H4 (cell line): ENCODE data around the gene RC3H2. TPM values are rescaled to one million over a fixed set of nuclear protein-coding genes. Genes with fewer than 3 reads are reported as not detected.
"Not testable (repeated sequence)": the region's sequence is repeated elsewhere in the genome, so short reads cannot be mapped to it uniquely, and the experiment has no call there.

Source experiments
- DNase-seq: peaks from one replicate; pipeline ENCODE4 v3.0.0-alpha.2; 2015; ENCODE audit warnings: low spot score
- total RNA-seq: library from RNA; depleted of rRNA; stranded (reverse); fragments of >200 nt; shearing (Covaris generic); gene quantifications from 2 replicates; pipeline ENCODE4 v1.2.3, GENCODE V29; 2014

Gene RC3H2
- total RNA-seq, 1 experiment from 2014 or later = 28.7 TPM

- DNase-seq = no peak
Measured at GRCh38 chr9:122846371-122846940, 58.7 kb downstream of the RC3H2 start.

DNA sequence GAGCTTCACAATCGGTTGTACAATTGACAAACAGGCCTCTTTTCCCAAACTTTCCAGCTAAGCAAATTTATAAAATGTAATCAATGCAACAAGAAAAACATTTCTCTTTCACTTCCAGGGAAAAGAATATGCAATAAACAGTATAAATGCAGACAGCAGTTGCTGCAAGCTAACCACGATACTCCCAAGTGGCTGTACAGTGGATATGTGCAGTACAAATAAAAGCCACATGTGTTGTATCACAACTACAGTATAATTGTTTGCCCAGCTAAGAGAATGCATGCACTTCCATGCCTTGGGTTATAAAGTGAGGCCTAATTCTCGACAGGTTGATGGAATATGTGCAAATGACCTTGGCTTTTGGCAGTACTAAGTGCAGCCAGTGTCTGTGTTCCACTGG lies 60.0 kb downstream of the RC3H2 start:
- DNase-seq = no peak

GRCh38 chr9:122844137-122844536 lies 61.0 kb downstream of the RC3H2 start:
- DNase-seq = no peak

DNA sequence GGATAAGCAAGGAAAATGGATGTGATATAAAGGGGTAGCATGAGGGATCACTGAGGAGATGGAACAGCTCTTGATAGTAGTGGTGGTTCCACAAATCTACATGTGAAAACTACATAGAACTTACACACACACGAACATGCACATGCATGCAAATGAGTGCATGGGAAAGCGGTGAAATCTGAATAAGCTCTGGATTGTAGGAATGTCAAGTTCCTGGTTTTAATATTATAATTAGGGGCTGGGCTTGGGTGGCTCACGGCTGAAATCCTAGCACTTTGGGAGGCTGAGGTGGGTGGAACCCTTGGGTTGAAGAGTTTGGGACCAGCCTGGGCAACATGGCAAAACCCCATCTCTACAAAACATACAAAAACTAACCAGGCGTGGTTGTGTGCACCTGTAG lies 63.7 kb downstream of the RC3H2 start:
- no peak for DNase-seq

DNA sequence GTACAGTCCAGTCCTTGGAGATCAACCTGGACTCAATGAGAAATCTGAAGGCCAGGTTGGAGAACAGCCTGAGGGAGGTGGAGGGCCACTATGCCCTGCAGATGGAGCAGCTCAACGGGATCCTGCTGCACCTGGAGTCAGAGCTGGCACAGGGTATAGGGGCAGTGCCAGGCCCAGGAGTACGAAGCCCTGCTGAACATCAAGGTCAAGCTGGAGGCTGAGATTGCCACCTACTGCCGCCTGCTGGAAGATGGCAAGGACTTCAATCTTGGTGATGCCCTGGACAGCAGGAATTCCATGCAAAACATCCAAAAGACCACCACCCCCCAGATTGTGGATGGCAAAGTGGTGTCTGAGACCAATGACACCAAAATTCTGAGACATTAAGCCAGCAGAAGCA lies 66.7 kb downstream of the RC3H2 start:
- DNase-seq = not testable (repeated sequence)

- no peak for DNase-seq
Measured at GRCh38 chr9:122837266-122837850, 67.8 kb downstream of the RC3H2 start.

- no peak for DNase-seq
Measured at GRCh38 chr9:122835313-122835731, 69.8 kb downstream of the RC3H2 start.

DNA sequence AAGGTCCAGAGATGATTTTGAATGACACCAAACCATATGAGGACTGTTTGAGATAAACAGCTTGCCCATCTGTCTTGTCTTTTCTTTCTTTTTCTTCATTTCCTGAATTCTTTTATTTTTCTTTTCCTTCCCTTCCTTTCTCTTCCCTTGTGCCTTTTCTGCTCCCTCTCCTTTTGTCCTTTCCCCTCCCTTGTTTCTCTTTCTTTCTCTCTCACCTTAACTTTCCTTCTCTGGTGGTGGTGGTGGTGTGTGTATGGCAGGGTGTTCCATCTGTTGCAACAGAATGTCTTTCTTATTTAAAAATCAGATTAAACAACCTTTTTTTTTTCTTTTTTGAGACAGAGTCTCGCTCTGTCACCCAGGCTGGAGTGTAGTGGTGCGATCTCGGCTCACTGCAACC lies 73.0 kb downstream of the RC3H2 start:
- DNase-seq = no peak

GRCh38 chr9:122828965-122829284 lies 76.2 kb downstream of the RC3H2 start:
- DNase-seq = not testable (repeated sequence)

GRCh38 chr9:122827761-122828093 lies 77.4 kb downstream of the RC3H2 start:
- DNase-seq = no peak

GRCh38 chr9:122822938-122823337 lies 82.2 kb downstream of the RC3H2 start:
- no peak for DNase-seq

DNA sequence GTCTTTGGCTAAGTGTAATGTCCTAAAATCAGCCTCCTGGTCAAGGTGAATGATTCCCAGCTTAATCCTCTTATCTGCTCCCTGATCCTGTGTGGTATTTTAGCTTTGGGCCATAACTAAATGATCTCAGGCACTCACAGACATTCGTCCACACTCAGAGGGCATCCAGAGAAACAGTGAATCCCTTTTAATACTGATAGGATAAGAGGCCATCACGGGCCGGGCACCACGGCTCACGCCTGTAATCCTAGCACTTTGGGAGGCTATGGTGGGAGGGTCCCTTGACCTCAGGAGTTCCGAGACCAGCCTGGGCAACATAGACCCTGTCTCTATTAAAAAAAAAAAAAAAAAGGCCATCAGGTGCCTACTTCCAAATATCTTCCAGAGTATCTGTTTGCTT lies 83.1 kb downstream of the RC3H2 start:
- DNase-seq = no peak

- DNase-seq = no peak
Measured at GRCh38 chr9:122821278-122821943, 83.7 kb downstream of the RC3H2 start.

GRCh38 chr9:122820490-122820845 lies 84.7 kb downstream of the RC3H2 start:
- no peak for DNase-seq

DNA sequence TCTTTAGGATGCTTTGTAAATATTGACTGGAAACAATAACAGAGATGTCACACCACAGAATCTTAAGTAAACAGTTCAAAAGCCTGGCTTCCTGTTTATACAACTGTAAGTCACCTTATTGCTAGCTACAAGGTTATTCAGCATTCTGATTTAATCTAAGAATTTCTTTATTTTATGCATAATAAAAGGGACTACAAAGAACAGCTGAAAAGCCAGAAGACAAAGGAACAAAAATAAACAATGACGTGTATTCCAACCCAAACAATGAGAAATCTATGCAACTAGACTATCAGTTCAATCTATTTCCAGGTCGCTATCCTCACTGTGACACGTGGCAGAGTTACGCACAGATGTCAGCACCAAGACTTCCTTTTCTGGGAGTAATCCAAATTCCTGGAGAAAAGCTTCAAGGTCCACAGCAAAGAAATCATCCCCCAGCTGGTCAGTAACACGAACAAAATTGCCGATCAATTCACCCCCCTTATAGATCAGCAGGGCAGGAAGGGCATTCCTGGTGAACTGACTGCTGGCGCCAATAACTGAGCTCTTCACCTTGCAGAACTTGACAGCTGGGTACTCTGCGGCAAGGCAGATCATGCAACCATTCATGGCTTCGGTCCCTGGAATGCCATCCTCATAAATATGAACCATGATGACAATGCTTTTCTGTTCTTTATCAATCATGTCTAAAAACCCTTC lies 85.2 kb downstream of the RC3H2 start:
- peak; percentile 32 for DNase-seq

DNA sequence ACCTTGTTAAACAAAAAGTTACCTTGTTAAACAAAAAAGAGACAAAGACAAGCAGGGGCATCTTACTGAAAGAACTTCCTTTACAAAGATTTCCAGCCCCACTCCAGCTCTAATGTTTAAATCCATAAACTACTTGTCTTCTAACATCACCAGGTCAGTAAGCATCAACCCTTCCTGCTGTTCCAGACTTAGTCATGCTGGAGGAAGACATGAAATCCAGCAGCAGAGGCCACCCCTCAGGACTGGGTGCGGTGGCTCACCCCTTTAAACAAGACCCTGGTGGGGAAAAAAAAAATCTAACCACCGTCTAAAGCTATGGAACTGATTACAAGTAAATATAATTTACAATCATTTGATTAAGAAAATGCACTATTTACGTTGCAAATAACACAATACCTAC lies 85.8 kb downstream of the RC3H2 start:
- no peak for DNase-seq

DNA sequence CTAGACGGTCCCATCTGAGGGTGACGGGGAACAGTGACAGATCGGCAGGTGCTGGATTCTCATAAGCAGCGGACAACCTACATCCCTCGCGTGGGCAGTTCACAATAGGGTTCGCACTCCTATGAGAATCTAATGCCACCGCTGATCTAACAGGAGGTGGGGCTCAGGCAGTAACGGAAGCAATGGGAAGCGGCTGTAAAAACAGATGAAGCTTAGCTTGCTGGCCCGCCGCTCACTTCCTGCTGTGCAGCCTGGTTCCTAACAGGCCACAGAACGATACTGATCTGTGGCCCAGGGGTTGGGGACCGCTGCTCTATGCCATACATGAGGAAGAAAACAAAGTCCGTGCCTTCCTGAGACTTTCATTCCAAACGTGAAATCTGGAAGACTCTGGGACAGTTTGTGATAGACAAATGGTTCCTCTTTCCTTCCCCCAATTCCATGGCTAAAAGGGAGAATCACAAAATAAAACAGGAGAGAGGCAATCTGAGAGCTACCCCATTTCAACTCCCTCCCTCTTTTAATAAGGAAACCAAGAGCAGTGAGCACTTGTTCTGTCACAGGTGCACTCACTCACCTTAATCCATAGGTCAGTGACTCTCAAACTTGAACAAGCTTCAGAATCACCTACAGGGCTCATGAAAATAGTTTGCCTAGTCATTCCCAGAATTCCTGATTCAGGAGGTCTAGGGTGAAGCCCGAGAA lies 88.8 kb downstream of the RC3H2 start:
- DNase-seq = no peak

GRCh38 chr9:122815544-122815943 lies 89.6 kb downstream of the RC3H2 start:
- DNase-seq = no peak

DNA sequence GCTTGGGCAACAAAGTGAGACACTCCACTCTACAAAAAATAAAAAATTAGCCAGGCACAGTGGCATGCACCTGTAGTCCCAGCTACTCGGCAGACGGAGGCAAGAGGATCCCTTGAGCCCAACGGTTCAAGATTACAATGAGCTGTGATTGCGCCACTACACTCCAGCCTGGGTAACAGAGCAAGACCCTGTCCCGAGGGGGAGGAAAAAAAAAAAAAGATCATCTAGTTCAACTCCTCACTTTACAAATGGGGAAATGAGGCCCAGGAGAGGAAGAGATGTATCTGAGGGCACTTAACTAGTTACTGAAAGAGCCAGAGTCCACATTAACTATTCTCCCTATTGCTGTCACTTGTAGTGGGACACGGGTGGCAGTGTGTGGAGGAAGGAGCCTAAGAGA lies 90.6 kb downstream of the RC3H2 start:
- DNase-seq = no peak

DNA sequence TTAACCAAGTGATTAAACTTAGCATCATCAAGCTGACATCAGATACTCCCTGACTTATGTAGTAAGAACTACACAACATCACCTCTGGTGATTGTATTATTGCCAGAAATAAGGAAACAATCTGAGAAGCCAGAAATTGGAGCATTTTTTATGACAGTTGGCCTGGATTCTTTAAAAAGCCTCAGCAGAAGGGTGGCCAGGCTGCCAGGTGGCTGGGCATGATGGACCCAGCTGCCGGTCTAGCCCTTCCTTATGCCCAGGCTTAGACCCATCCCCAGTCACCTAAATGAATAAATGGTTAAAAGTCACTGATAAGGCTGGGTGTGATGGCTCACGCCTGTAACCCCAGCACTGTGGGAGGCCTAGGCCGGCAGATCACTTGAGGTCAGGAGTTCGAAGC lies 92.4 kb downstream of the RC3H2 start:
- no peak for DNase-seq

- peak; percentile 68 for DNase-seq
Measured at GRCh38 chr9:122810306-122810946, 94.7 kb downstream of the RC3H2 start.

DNA sequence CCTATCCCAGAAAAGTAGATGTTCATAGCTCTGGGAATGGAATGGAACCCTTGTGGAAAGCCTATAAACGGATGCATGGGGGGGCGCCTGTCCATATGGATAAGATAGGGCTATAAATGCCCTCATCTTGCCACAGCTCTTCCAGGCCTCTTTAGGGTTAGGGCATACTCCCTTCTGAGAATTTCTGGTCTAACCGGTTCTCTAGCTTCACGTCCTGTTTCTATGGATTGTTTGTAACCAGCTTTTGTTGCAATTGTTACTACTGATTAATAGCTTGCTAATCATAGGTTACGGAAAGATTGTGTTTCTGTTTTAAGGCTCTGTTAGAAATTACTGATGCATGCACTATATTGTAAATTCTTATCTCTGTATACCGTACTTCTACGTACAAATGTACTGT lies 95.9 kb downstream of the RC3H2 start:
- DNase-seq = not testable (repeated sequence)
